Fibroblast of skin of abdomen (primary cell): Measurements from ENCODE around the gene NYNRIN.
"Not testable (repeated sequence)": the region's sequence is repeated elsewhere in the genome, so short reads cannot be mapped to it uniquely, and the experiment has no call there.

Experiments used
- DNase-seq: peaks from one replicate; pipeline ENCODE4 v3.0.0-alpha.2; 2013

Gene NYNRIN

GRCh38 chr14:24369907-24370687, 28.7 kb upstream of the NYNRIN start:
- DNase-seq, result no peak

- DNase-seq, result no peak
Measured at GRCh38 chr14:24370748-24371147, 28.1 kb upstream of the NYNRIN start.

- DNase-seq, result not testable (repeated sequence)
Measured at GRCh38 chr14:24371605-24372004, 27.2 kb upstream of the NYNRIN start.

- DNase-seq, result no peak
Measured at GRCh38 chr14:24372701-24373416, 25.9 kb upstream of the NYNRIN start.

GRCh38 chr14:24376448-24377070, 22.2 kb upstream of the NYNRIN start:
- no peak for DNase-seq

GRCh38 chr14:24377126-24377525, 21.7 kb upstream of the NYNRIN start:
- DNase-seq, result no peak

GRCh38 chr14:24377657-24378056, 21.1 kb upstream of the NYNRIN start:
- DNase-seq, result peak; percentile 14

GRCh38 chr14:24378327-24378726, 20.5 kb upstream of the NYNRIN start:
- no peak for DNase-seq

- DNase-seq, result no peak
Measured at GRCh38 chr14:24378981-24379906, 19.6 kb upstream of the NYNRIN start.

GRCh38 chr14:24379907-24380730, 18.7 kb upstream of the NYNRIN start:
- DNase-seq, result no peak

GRCh38 chr14:24381363-24382063, 17.3 kb upstream of the NYNRIN start:
- no peak for DNase-seq

GRCh38 chr14:24382064-24382371, 16.8 kb upstream of the NYNRIN start:
- no peak for DNase-seq

GRCh38 chr14:24384169-24384568, 14.6 kb upstream of the NYNRIN start:
- DNase-seq, result no peak

- no peak for DNase-seq
Measured at GRCh38 chr14:24385524-24385923, 13.3 kb upstream of the NYNRIN start.

GRCh38 chr14:24387009-24387345, 11.8 kb upstream of the NYNRIN start:
- no peak for DNase-seq

- not testable (repeated sequence) for DNase-seq
Measured at GRCh38 chr14:24387579-24387978, 11.2 kb upstream of the NYNRIN start.

- no peak for DNase-seq
Measured at GRCh38 chr14:24388474-24389179, 10.2 kb upstream of the NYNRIN start.

GRCh38 chr14:24389226-24389848, 9.5 kb upstream of the NYNRIN start:
- peak; percentile 25 for DNase-seq

GRCh38 chr14:24390701-24391468, 7.9 kb upstream of the NYNRIN start:
- DNase-seq, result no peak
